HEK293 (cell line): ENCODE measurements around the gene ANKRD1.
"Not testable (repeated sequence)": the region's sequence is repeated elsewhere in the genome, so short reads cannot be mapped to it uniquely, and the experiment has no call there.

Experiments
- CTCF ChIA-PET: fragments of 350-600 bp; formaldehyde crosslinking; extraction: SDS; loops from one replicate; lab custom pipeline; 2021; ENCODE audit warnings: antibody characterized with exemption; lab: Yijun Ruan, JAX
- POLR2A ChIA-PET: fragments of 300-600 bp; formaldehyde crosslinking; extraction: SDS; loops from one replicate; lab custom pipeline; 2020; ENCODE audit warnings: antibody characterized with exemption, inconsistent platforms; lab: Yijun Ruan, JAX
- H3K27ac ChIP-seq: fragments of 200-500 bp; sonication (Bioruptor generic); 2 replicates; pipeline ENCODE4 v1.5.1; 2014; ENCODE audit warnings: low read depth, low read length, control low read depth, inconsistent platforms; ENCODE audit errors: extremely low read depth
- H3K36me3 ChIP-seq, 2 experiments: fragments of 200-500 bp in 1 of 2; sonication (Bioruptor generic) in 1 of 2; 1 replicate in 1 of 2; 2 replicates in 1 of 2; pipeline ENCODE4 v1.5.1; 2014 to 2017; ENCODE audit warnings: inconsistent platforms in 2 of 2, low read length in 2 of 2; ENCODE audit not compliant: control insufficient read depth in 2 of 2, insufficient read depth in 1 of 2
- H3K4me1 ChIP-seq: fragments of 200-500 bp; sonication (Bioruptor generic); 2 replicates; pipeline ENCODE4 v1.5.1; 2014; ENCODE audit warnings: mild to moderate bottlenecking, low read length, inconsistent platforms; ENCODE audit not compliant: control insufficient read depth, insufficient read depth
- H3K4me3 ChIP-seq: 2 replicates; pipeline ENCODE4 v1.5.1; 2011; ENCODE audit warnings: low read depth, mild to moderate bottlenecking, control low read depth, low read length, moderate library complexity
- H3K9me3 ChIP-seq: fragments of 200-500 bp; sonication (Bioruptor generic); 2 replicates; pipeline ENCODE4 v1.5.1; 2014; ENCODE audit warnings: low read depth, low read length, inconsistent platforms; ENCODE audit not compliant: control insufficient read depth, insufficient read depth
- IKZF3 ChIP-seq: fragments of 450-650 bp; IDR thresholded peaks from 2 replicates; pipeline ENCODE4 v1.5.0; 2018; ENCODE audit warnings: missing biosample characterization, mild to moderate bottlenecking, missing genetic modification characterization, moderate library complexity
- KLF10 ChIP-seq: fragments of 450-650 bp; IDR thresholded peaks from 2 replicates; pipeline ENCODE4 v1.5.1; 2018; ENCODE audit warnings: missing biosample characterization, mild to moderate bottlenecking, missing genetic modification characterization
- KLF9 ChIP-seq: fragments of 450-650 bp; formaldehyde crosslinking; IDR thresholded peaks from 2 replicates; pipeline ENCODE4 v1.5.1; 2016; ENCODE audit warnings: missing biosample characterization, missing genetic modification characterization, low read depth
- WT1 ChIP-seq: fragments of 450-650 bp; formaldehyde crosslinking; IDR thresholded peaks from 2 replicates; pipeline ENCODE4 v1.5.1; 2016; ENCODE audit warnings: missing biosample characterization, missing genetic modification characterization
- ZFHX2 ChIP-seq: fragments of 450-650 bp; formaldehyde crosslinking; conservative IDR thresholded peaks from 2 replicates; pipeline ENCODE4 v1.5.1; 2016; ENCODE audit warnings: missing biosample characterization, missing genetic modification characterization
- ZNF146 ChIP-seq: fragments of 450-650 bp; formaldehyde crosslinking; IDR thresholded peaks from 2 replicates; pipeline ENCODE4 v1.5.1; 2016; ENCODE audit warnings: missing biosample characterization, missing genetic modification characterization
- ZNF2 ChIP-seq: fragments of 450-650 bp; formaldehyde crosslinking; IDR thresholded peaks from 2 replicates; pipeline ENCODE4 v1.5.1; 2016; ENCODE audit warnings: missing biosample characterization, missing genetic modification characterization
- ZNF223 ChIP-seq: fragments of 450-650 bp; formaldehyde crosslinking; IDR thresholded peaks from 2 replicates; pipeline ENCODE4 v1.5.1; 2016; ENCODE audit warnings: missing biosample characterization, missing genetic modification characterization
- ZNF24 ChIP-seq: fragments of 450-650 bp; formaldehyde crosslinking; IDR thresholded peaks from 2 replicates; pipeline ENCODE4 v1.5.1; 2016; ENCODE audit warnings: missing biosample characterization, missing genetic modification characterization
- ZNF266 ChIP-seq: fragments of 450-650 bp; formaldehyde crosslinking; IDR thresholded peaks from 2 replicates; pipeline ENCODE4 v1.5.1; 2016; ENCODE audit warnings: missing biosample characterization, missing genetic modification characterization, low read depth
- ZNF37A ChIP-seq: fragments of 450-650 bp; IDR thresholded peaks from 2 replicates; pipeline ENCODE4 v1.5.1; 2018; ENCODE audit warnings: missing biosample characterization, missing genetic modification characterization
- ZNF560 ChIP-seq: fragments of 450-650 bp; formaldehyde crosslinking; IDR thresholded peaks from 2 replicates; pipeline ENCODE4 v1.5.1; 2017; ENCODE audit warnings: missing biosample characterization, missing genetic modification characterization, borderline replicate concordance
- ZNF658 ChIP-seq: fragments of 450-650 bp; formaldehyde crosslinking; IDR thresholded peaks from 2 replicates; pipeline ENCODE4; 2016; ENCODE audit warnings: missing biosample characterization, missing genetic modification characterization
- ZNF664 ChIP-seq: fragments of 450-650 bp; formaldehyde crosslinking; IDR thresholded peaks from 2 replicates; pipeline ENCODE4 v1.5.1; 2016; ENCODE audit warnings: missing biosample characterization, missing genetic modification characterization
- ZNF843 ChIP-seq: fragments of 450-650 bp; formaldehyde crosslinking; IDR thresholded peaks from 2 replicates; pipeline ENCODE4 v1.5.1; 2016; ENCODE audit warnings: missing biosample characterization, missing genetic modification characterization
- ZSCAN23 ChIP-seq: fragments of 450-650 bp; formaldehyde crosslinking; IDR thresholded peaks from 2 replicates; pipeline ENCODE4 v1.5.1; 2016; ENCODE audit warnings: missing biosample characterization, missing genetic modification characterization
- ZSCAN30 ChIP-seq: fragments of 450-650 bp; IDR thresholded peaks from 2 replicates; pipeline ENCODE4 v1.5.1; 2018; ENCODE audit warnings: missing biosample characterization, mild to moderate bottlenecking, missing genetic modification characterization, moderate library complexity
- TF ChIP-seq, protein P1 (sequence below): IDR thresholded peaks from 2 replicates; pipeline ENCODE4 v1.6.1; 2011; ENCODE audit warnings: mild to moderate bottlenecking, low read depth, low read length, borderline replicate concordance
- TF ChIP-seq, protein P2 (sequence below): fragments of 450-650 bp; formaldehyde crosslinking; IDR thresholded peaks from 2 replicates; pipeline ENCODE4 v1.5.1; 2017; ENCODE audit warnings: missing biosample characterization, mild to moderate bottlenecking, missing genetic modification characterization, moderate library complexity
- TF ChIP-seq, protein P3 (sequence below): fragments of 450-650 bp; formaldehyde crosslinking; IDR thresholded peaks from 2 replicates; pipeline ENCODE4 v1.5.1; 2016; ENCODE audit warnings: missing biosample characterization, missing genetic modification characterization
- TF ChIP-seq, protein P4 (sequence below): fragments of 450-650 bp; formaldehyde crosslinking; IDR thresholded peaks from 2 replicates; pipeline ENCODE4 v1.5.1; 2017; ENCODE audit warnings: missing biosample characterization, missing genetic modification characterization
- TF ChIP-seq, protein P5 (sequence below): fragments of 450-650 bp; formaldehyde crosslinking; conservative IDR thresholded peaks from 2 replicates; pipeline ENCODE4 v1.5.1; 2016; ENCODE audit warnings: low read depth, missing biosample characterization, missing genetic modification characterization

ANKRD1 gene

DNA sequence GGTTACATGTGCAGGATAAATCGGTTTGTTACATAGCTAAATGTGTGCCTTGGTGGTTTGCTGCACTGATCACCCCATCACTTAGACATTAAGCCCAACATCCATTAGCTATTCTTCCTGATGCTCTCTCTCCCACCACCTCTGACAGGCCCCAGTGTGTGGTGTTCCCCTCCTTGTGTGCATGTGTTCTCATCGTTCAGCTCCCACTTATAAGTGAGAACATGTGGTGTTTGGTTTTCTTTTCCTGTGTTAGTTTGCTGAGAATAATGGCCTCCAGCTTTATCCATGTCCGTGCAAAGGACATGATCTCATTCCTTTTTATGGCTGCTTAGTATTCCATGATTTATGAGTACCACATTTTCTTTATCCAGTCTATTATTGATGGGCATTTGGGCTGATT, 22.1 kb upstream of the ANKRD1 start:
- H3K36me3 ChIP-seq, POLR2A ChIA-PET, H3K4me3 ChIP-seq, H3K27ac ChIP-seq, H3K4me1 ChIP-seq, H3K9me3 ChIP-seq: not testable (repeated sequence)
- TF ChIP-seq ZNF146: 0 out of 2 replicates have a peak, but pooled peaks have one; percentile 17
- CTCF ChIA-PET: interaction anchor here (1.5 kb wide), 1 partner anchor 37 kb away, joined by 3 read pairs; no protein-coding TSS in a partner anchor

DNA sequence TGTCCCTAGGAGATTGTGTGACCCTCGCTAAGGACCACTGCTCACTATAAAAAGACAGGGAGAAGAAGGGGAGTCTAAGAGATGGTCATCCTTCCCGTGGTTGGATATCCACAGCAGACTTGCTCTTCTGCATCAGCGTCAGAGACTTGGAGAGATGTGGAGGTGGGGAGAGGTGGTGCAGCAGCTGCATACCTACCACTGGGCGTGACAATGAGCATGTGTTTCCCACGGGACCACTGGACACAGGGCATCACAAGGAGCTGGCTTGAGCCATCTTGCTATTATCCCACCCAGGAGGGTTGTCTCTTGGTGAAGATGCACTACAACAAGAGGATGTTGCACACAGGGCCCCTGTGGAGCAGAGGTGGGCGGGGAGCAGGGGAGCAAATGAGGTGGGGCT, 18.8 kb upstream of the ANKRD1 start:
- H3K4me1 ChIP-seq: no peaks in the 10 kb centered on the region
- no peak overlapping the region for H3K27ac ChIP-seq
- H3K36me3 ChIP-seq: no peaks in the 10 kb centered on the region
- TF ChIP-seq ZSCAN23 (tag by site-specific recombination) (no peak), ZNF560 (no peak), ZNF223 (no peak), ZNF2 (tag by site-specific recombination) (no peak), KLF9 (tag by site-specific recombination) (no peak), WT1 (tag by site-specific recombination) (no peak)
- TF ChIP-seq, protein P1, sequence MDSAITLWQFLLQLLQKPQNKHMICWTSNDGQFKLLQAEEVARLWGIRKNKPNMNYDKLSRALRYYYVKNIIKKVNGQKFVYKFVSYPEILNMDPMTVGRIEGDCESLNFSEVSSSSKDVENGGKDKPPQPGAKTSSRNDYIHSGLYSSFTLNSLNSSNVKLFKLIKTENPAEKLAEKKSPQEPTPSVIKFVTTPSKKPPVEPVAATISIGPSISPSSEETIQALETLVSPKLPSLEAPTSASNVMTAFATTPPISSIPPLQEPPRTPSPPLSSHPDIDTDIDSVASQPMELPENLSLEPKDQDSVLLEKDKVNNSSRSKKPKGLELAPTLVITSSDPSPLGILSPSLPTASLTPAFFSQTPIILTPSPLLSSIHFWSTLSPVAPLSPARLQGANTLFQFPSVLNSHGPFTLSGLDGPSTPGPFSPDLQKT: no peak
- TF ChIP-seq, protein P2, sequence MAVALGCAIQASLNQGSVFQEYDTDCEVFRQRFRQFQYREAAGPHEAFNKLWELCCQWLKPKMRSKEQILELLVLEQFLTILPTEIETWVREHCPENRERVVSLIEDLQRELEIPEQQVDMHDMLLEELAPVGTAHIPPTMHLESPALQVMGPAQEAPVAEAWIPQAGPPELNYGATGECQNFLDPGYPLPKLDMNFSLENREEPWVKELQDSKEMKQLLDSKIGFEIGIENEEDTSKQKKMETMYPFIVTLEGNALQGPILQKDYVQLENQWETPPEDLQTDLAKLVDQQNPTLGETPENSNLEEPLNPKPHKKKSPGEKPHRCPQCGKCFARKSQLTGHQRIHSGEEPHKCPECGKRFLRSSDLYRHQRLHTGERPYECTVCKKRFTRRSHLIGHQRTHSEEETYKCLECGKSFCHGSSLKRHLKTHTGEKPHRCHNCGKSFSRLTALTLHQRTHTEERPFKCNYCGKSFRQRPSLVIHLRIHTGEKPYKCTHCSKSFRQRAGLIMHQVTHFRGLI: no peak
- no peak overlapping the region for H3K4me3 ChIP-seq
- ChIA-PET CTCF (no interaction called here), POLR2A (no interaction called here)
- no peaks in the 10 kb centered on the region for H3K9me3 ChIP-seq

DNA sequence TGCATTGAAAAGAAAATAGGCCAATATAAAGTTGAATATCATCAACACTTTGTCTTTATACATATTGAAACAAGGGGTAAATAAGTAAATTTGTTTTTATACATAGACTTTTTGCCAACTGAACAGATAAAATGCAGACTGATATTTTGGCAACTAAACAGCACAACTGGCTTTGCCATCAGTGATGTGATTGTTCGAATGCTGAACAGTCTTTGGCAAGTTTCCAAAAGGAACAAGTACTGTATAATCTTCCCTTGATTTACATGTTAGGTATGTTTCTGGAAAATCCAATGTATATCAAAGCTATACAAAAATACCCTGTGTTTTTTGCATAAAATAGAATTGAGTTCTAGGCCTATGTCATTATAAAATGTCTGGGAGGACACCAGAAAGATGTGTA, 18.2 kb upstream of the ANKRD1 start:
- ChIA-PET CTCF (interaction anchor here (0.6 kb wide), 1 partner anchor 27 kb away, joined by 3 read pairs; no protein-coding TSS in a partner anchor), POLR2A (no interaction called here)
- TF ChIP-seq, protein P3, sequence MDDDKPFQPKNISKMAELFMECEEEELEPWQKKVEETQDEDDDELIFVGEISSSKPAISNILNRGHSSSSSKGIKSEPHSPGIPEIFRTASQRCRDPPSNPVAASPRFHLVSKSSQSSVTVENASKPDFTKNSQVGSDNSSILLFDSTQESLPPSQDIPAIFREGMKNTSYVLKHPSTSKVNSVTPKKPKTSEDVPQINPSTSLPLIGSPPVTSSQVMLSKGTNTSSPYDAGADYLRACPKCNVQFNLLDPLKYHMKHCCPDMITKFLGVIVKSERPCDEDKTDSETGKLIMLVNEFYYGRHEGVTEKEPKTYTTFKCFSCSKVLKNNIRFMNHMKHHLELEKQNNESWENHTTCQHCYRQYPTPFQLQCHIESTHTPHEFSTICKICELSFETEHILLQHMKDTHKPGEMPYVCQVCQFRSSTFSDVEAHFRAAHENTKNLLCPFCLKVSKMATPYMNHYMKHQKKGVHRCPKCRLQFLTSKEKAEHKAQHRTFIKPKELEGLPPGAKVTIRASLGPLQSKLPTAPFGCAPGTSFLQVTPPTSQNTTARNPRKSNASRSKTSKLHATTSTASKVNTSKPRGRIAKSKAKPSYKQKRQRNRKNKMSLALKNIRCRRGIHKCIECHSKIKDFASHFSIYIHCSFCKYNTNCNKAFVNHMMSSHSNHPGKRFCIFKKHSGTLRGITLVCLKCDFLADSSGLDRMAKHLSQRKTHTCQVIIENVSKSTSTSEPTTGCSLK (tag by site-specific recombination): no peak
- TF ChIP-seq ZNF664: no peak
- no peak for TF ChIP-seq IKZF3 (tag by site-specific recombination)
- TF ChIP-seq ZNF24 (tag by site-specific recombination): no peak
- TF ChIP-seq ZSCAN30: no peak
- TF ChIP-seq KLF10 (tag by site-specific recombination): no peak
- TF ChIP-seq ZFHX2 (tag by site-specific recombination): no peak
- TF ChIP-seq, protein P4, sequence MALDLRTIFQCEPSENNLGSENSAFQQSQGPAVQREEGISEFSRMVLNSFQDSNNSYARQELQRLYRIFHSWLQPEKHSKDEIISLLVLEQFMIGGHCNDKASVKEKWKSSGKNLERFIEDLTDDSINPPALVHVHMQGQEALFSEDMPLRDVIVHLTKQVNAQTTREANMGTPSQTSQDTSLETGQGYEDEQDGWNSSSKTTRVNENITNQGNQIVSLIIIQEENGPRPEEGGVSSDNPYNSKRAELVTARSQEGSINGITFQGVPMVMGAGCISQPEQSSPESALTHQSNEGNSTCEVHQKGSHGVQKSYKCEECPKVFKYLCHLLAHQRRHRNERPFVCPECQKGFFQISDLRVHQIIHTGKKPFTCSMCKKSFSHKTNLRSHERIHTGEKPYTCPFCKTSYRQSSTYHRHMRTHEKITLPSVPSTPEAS (tag by site-specific recombination): no peak
- no peak for TF ChIP-seq ZNF843 (tag by site-specific recombination)
- TF ChIP-seq ZNF658 (tag by site-specific recombination): no peak
- no peak for TF ChIP-seq ZNF266 (tag by site-specific recombination)
- TF ChIP-seq, protein P5, sequence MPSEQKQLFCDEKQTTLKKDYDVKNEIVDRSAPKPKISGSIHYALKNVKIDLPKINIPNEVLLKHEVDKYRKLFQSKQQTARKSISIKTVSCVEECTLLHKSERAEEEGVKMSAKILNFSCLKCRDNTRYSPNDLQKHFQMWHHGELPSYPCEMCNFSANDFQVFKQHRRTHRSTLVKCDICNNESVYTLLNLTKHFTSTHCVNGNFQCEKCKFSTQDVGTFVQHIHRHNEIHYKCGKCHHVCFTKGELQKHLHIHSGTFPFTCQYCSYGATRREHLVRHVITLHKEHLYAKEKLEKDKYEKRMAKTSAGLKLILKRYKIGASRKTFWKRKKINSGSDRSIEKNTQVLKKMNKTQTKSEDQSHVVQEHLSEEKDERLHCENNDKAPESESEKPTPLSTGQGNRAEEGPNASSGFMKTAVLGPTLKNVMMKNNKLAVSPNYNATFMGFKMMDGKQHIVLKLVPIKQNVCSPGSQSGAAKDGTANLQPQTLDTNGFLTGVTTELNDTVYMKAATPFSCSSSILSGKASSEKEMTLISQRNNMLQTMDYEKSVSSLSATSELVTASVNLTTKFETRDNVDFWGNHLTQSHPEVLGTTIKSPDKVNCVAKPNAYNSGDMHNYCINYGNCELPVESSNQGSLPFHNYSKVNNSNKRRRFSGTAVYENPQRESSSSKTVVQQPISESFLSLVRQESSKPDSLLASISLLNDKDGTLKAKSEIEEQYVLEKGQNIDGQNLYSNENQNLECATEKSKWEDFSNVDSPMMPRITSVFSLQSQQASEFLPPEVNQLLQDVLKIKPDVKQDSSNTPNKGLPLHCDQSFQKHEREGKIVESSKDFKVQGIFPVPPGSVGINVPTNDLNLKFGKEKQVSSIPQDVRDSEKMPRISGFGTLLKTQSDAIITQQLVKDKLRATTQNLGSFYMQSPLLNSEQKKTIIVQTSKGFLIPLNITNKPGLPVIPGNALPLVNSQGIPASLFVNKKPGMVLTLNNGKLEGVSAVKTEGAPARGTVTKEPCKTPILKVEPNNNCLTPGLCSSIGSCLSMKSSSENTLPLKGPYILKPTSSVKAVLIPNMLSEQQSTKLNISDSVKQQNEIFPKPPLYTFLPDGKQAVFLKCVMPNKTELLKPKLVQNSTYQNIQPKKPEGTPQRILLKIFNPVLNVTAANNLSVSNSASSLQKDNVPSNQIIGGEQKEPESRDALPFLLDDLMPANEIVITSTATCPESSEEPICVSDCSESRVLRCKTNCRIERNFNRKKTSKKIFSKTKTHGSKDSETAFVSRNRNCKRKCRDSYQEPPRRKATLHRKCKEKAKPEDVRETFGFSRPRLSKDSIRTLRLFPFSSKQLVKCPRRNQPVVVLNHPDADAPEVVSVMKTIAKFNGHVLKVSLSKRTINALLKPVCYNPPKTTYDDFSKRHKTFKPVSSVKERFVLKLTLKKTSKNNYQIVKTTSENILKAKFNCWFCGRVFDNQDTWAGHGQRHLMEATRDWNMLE (tag by site-specific recombination): no peak
- TF ChIP-seq ZNF560: no peak
- TF ChIP-seq ZNF37A: no peak
- no peak for TF ChIP-seq KLF9 (tag by site-specific recombination)

More for the DNA sequence above, 18.2 kb upstream of the ANKRD1 start:
- Histone ChIP-seq H3K9me3 (no peaks in the 10 kb centered on the region), H3K36me3 (no peaks in the 10 kb centered on the region), H3K27ac (no peak overlapping the region), H3K4me3 (no peak overlapping the region), H3K4me1 (no peaks in the 10 kb centered on the region)
